Kidney (tissue), 14 donors: ENCODE data around the gene TSN. TPM values are rescaled to one million over a fixed set of nuclear protein-coding genes. Genes with fewer than 3 reads are reported as not detected.
A peak's percentile ranks its signal among the peaks of the same experiment; 100 is the strongest.

Experiments used
- DNase-seq, 5 donors: peaks; one replicate each; pipeline ENCODE4 v3.0.0-alpha.2; 2013 to 2020
- FAIRE-seq: peaks from 2 replicates; lab custom pipeline; 2012; peaks lifted over from hg19 to GRCh38; lab: Jason Lieb, UNC
- H3K27ac ChIP-seq, 2 donors: one replicate each; pipeline ENCODE4 v1.7.0; 2013; ENCODE audit warnings: low read depth in 2 of 2, low read length in 2 of 2, inconsistent platforms in 1 of 2
- H3K27me3 ChIP-seq: one replicate; pipeline ENCODE4 v1.7.1; 2013; ENCODE audit warnings: low read length, inconsistent platforms; ENCODE audit not compliant: control insufficient read depth, insufficient read depth
- H3K36me3 ChIP-seq, 3 donors: one replicate each; pipeline versions ENCODE4 v1.7.0 to v1.7.1; 2013; ENCODE audit warnings: low read length in 3 of 3, control low read depth in 1 of 3, inconsistent platforms in 1 of 3; ENCODE audit not compliant: insufficient read depth in 3 of 3, control insufficient read depth in 2 of 3
- H3K4me1 ChIP-seq, 3 donors: one replicate each; pipeline versions ENCODE4 v1.7.0 to v1.7.1; 2013; ENCODE audit warnings: low read length in 3 of 3, inconsistent platforms in 1 of 3, low read depth in 1 of 3; ENCODE audit not compliant: control insufficient read depth in 2 of 3, insufficient read depth in 2 of 3
- H3K4me3 ChIP-seq, 3 donors: one replicate each; pipeline versions ENCODE4 v1.7.0 to v1.8.1; 2013; ENCODE audit warnings: low read length in 3 of 3, control low read depth in 1 of 3, inconsistent platforms in 1 of 3
- H3K9ac ChIP-seq, 3 donors: one replicate each; pipeline versions ENCODE4 v1.7.0 to v1.7.1; 2013; ENCODE audit warnings: low read length in 3 of 3, control low read depth in 1 of 3, inconsistent platforms in 1 of 3
- H3K9me3 ChIP-seq, 3 donors: one replicate each; pipeline versions ENCODE4 v1.7.0 to v1.7.1; 2013; ENCODE audit warnings: low read length in 3 of 3, control low read depth in 1 of 3, inconsistent platforms in 1 of 3; ENCODE audit not compliant: control insufficient read depth in 2 of 3, insufficient read depth in 1 of 3
- CTCF ChIP-seq: IDR thresholded peaks from 3 replicates; pipeline ENCODE4 v1.5.1; 2012; ENCODE audit warnings: mild to moderate bottlenecking, moderate library complexity, borderline replicate concordance; ENCODE audit not compliant: insufficient read depth; ENCODE audit errors: extremely low read depth
- intact Hi-C: fragments of 100-400 bp; cut with DNase I; formaldehyde crosslinking; loops from one replicate; pipeline ENCODE4 v1.11.1; 2022
- polyA plus RNA-seq: library from polyadenylated mRNA; stranded (reverse); fragments of 350-450 nt; fragmentation: Illumina TruSeq; extraction: RNeasy Lipid Tissue Mini Kit (QIAGEN cat#74804); gene quantifications from one replicate; pipeline ENCODE4 v1.2.3, GENCODE V29; 2014; ENCODE audit warnings: low read depth, low replicate concordance; ENCODE audit not compliant: insufficient read depth
- total RNA-seq: library from RNA; stranded (reverse); fragmentation: NEBNext Ultra II Directional; extraction: Animal tissue kit (Norgen Biotek cat#: 25700); gene quantifications from one replicate; pipeline ENCODE4 v1.2.1, GENCODE V29; 2021
- donor health status: control.
- donor health status: control.
- donor health status: control.
- donor health status: control.
- donor health status: control.
- donor health status: DM: yes; HTN: yes; CAD: no.
- donor health status: Normal renal cell carcinoma (clear cell type).

The TSN gene
- total and polyA plus RNA-seq, 2 donors from 2014 or later = 37.9 to 66.1 TPM

- FAIRE-seq (no peak), DNase-seq (no peak)
- Histone ChIP-seq H3K4me1 (peaks cover 0 to 10% (median 9%) of the 10 kb centered on the region in 3 donors), H3K4me3 (peak overlapping the region; percentile 97 to 100 (median 98)), H3K36me3 (no peaks in the 10 kb centered on the region), H3K27me3 (no peaks in the 10 kb centered on the region), H3K9me3 (no peaks in the 10 kb centered on the region), H3K9ac (peak overlapping the region; percentile 61 to 91 (median 63)), H3K27ac (no peak overlapping the region)
- intact Hi-C loops = no loop called here
- TF ChIP-seq CTCF = no peak
These were observed 607 bp upstream of the TSN start for GRCh38 chr2:121754851-121755236.

- intact Hi-C loops = no loop called here
- Histone ChIP-seq H3K9me3 (no peaks in the 10 kb centered on the region), H3K9ac (no peak overlapping the region), H3K36me3 (peaks cover 6 to 58% (median 38%) of the 10 kb centered on the region in 3 donors), H3K4me3 (no peak overlapping the region), H3K27ac (no peak overlapping the region), H3K4me1 (no peaks in the 10 kb centered on the region), H3K27me3 (no peaks in the 10 kb centered on the region)
- DNase-seq = no peak
- TF ChIP-seq CTCF = no peak
- no peak for FAIRE-seq
These were observed 9.3 kb downstream of the TSN start for GRCh38 chr2:121764681-121765228.

GRCh38 chr2:121766624-121767023, 11.2 kb downstream of the TSN start:
- Histone ChIP-seq H3K4me3 (no peak overlapping the region), H3K27me3 (no peaks in the 10 kb centered on the region), H3K36me3 (peaks cover 2 to 53% (median 31%) of the 10 kb centered on the region in 3 donors), H3K27ac (no peak overlapping the region), H3K9me3 (no peaks in the 10 kb centered on the region), H3K4me1 (peaks cover 0 to under 1% (median 0%) of the 10 kb centered on the region in 3 donors), H3K9ac (no peak overlapping the region)
- DNase-seq (no peak), FAIRE-seq (no peak)
- intact Hi-C loops = no loop called here
- TF ChIP-seq CTCF = no peak
